ENCODE data around the gene ZSCAN16.

The ZSCAN16 gene

GRCh38 chr6:28152531-28152930, 28.1 kb downstream of the ZSCAN16 start:
- Histone ChIP-seq H3K9me3 (ENCODE audit: control insufficient read depth, insufficient read depth, low read length) (peaks cover 6% of the 10 kb centered on the region), H3K27me3 (ENCODE audit: control insufficient read depth, insufficient read depth, low read length) (no peaks in the 10 kb centered on the region), H3K4me3 (ENCODE audit: low read depth, low read length) (no peak overlapping the region), H3K9ac (ENCODE audit: low read depth, low read length) (no peak overlapping the region), H3K27ac (ENCODE audit: low read depth, low read length) (no peak overlapping the region), H3K36me3 (ENCODE audit: control insufficient read depth, insufficient read depth, low read length) (peaks cover 97% of the 10 kb centered on the region), H3K4me1 (ENCODE audit: control insufficient read depth, insufficient read depth, low read length) (no peaks in the 10 kb centered on the region)

- Histone ChIP-seq H3K36me3 (ENCODE audit: control insufficient read depth, insufficient read depth, low read length) (peaks cover 89% of the 10 kb centered on the region), H3K9ac (ENCODE audit: low read depth, low read length) (no peak overlapping the region), H3K9me3 (ENCODE audit: control insufficient read depth, insufficient read depth, low read length) (peaks cover 6% of the 10 kb centered on the region), H3K27ac (ENCODE audit: low read depth, low read length) (no peak overlapping the region), H3K27me3 (ENCODE audit: control insufficient read depth, insufficient read depth, low read length) (no peaks in the 10 kb centered on the region), H3K4me3 (ENCODE audit: low read depth, low read length) (no peak overlapping the region), H3K4me1 (ENCODE audit: control insufficient read depth, insufficient read depth, low read length) (no peaks in the 10 kb centered on the region)
Observed at GRCh38 chr6:28153546-28153945, 29.1 kb downstream of the ZSCAN16 start.

- H3K4me3 ChIP-seq (ENCODE audit: low read depth, low read length), result no peak overlapping the region
- no peak overlapping the region for H3K9ac ChIP-seq (ENCODE audit: low read depth, low read length)
- H3K27me3 ChIP-seq (ENCODE audit: control insufficient read depth, insufficient read depth, low read length), result no peaks in the 10 kb centered on the region
- no peak overlapping the region for H3K27ac ChIP-seq (ENCODE audit: low read depth, low read length)
- peaks cover 80% of the 10 kb centered on the region for H3K36me3 ChIP-seq (ENCODE audit: control insufficient read depth, insufficient read depth, low read length)
- peaks cover 6% of the 10 kb centered on the region for H3K9me3 ChIP-seq (ENCODE audit: control insufficient read depth, insufficient read depth, low read length)
- H3K4me1 ChIP-seq (ENCODE audit: control insufficient read depth, insufficient read depth, low read length), result no peaks in the 10 kb centered on the region
Observed at GRCh38 chr6:28154357-28154756, 29.9 kb downstream of the ZSCAN16 start.

GRCh38 chr6:28158318-28158717, 33.9 kb downstream of the ZSCAN16 start:
- Histone ChIP-seq H3K4me3 (ENCODE audit: low read depth, low read length) (no peak overlapping the region), H3K36me3 (ENCODE audit: control insufficient read depth, insufficient read depth, low read length) (peaks cover 41% of the 10 kb centered on the region), H3K27me3 (ENCODE audit: control insufficient read depth, insufficient read depth, low read length) (peaks cover 2% of the 10 kb centered on the region; the same call in 1 of the 2 replicates), H3K9me3 (ENCODE audit: control insufficient read depth, insufficient read depth, low read length) (peaks cover 2% of the 10 kb centered on the region), H3K4me1 (ENCODE audit: control insufficient read depth, insufficient read depth, low read length) (0 out of 2 replicates have a peak, but pooled peaks cover 6% of the 10 kb centered on the region), H3K27ac (ENCODE audit: low read depth, low read length) (no peak overlapping the region), H3K9ac (ENCODE audit: low read depth, low read length) (no peak overlapping the region)

- Histone ChIP-seq H3K27me3 (ENCODE audit: control insufficient read depth, insufficient read depth, low read length) (peaks cover 3% of the 10 kb centered on the region; the same call in 1 of the 2 replicates), H3K4me1 (ENCODE audit: control insufficient read depth, insufficient read depth, low read length) (0 out of 2 replicates have a peak, but pooled peaks cover 6% of the 10 kb centered on the region), H3K9ac (ENCODE audit: low read depth, low read length) (no peak overlapping the region), H3K36me3 (ENCODE audit: control insufficient read depth, insufficient read depth, low read length) (peaks cover 33% of the 10 kb centered on the region), H3K9me3 (ENCODE audit: control insufficient read depth, insufficient read depth, low read length) (no peaks in the 10 kb centered on the region), H3K4me3 (ENCODE audit: low read depth, low read length) (no peak overlapping the region), H3K27ac (ENCODE audit: low read depth, low read length) (no peak overlapping the region)
Observed at GRCh38 chr6:28159029-28159607, 34.7 kb downstream of the ZSCAN16 start.

- Histone ChIP-seq H3K9ac (ENCODE audit: low read depth, low read length) (no peak overlapping the region), H3K9me3 (ENCODE audit: control insufficient read depth, insufficient read depth, low read length) (no peaks in the 10 kb centered on the region), H3K4me1 (ENCODE audit: control insufficient read depth, insufficient read depth, low read length) (0 out of 2 replicates have a peak, but pooled peaks cover 6% of the 10 kb centered on the region), H3K4me3 (ENCODE audit: low read depth, low read length) (no peak overlapping the region), H3K27me3 (ENCODE audit: control insufficient read depth, insufficient read depth, low read length) (peaks cover 3% of the 10 kb centered on the region; the same call in 1 of the 2 replicates), H3K27ac (ENCODE audit: low read depth, low read length) (no peak overlapping the region), H3K36me3 (ENCODE audit: control insufficient read depth, insufficient read depth, low read length) (peaks cover 22% of the 10 kb centered on the region)
Observed at GRCh38 chr6:28160233-28160632, 35.8 kb downstream of the ZSCAN16 start.

GRCh38 chr6:28161410-28162079, 37.1 kb downstream of the ZSCAN16 start:
- Histone ChIP-seq H3K36me3 (ENCODE audit: control insufficient read depth, insufficient read depth, low read length) (peaks cover 9% of the 10 kb centered on the region), H3K4me1 (ENCODE audit: control insufficient read depth, insufficient read depth, low read length) (0 out of 2 replicates have a peak, but pooled peaks cover 6% of the 10 kb centered on the region), H3K4me3 (ENCODE audit: low read depth, low read length) (peak overlapping the region; percentile 75), H3K9me3 (ENCODE audit: control insufficient read depth, insufficient read depth, low read length) (no peaks in the 10 kb centered on the region), H3K27ac (ENCODE audit: low read depth, low read length) (no peak overlapping the region), H3K9ac (ENCODE audit: low read depth, low read length) (peak overlapping the region; percentile 52), H3K27me3 (ENCODE audit: control insufficient read depth, insufficient read depth, low read length) (peaks cover 3% of the 10 kb centered on the region; the same call in 1 of the 2 replicates)

- H3K4me1 ChIP-seq (ENCODE audit: control insufficient read depth, insufficient read depth, low read length), result 0 out of 2 replicates have a peak, but pooled peaks cover 6% of the 10 kb centered on the region
- no peak overlapping the region for H3K4me3 ChIP-seq (ENCODE audit: low read depth, low read length)
- H3K27me3 ChIP-seq (ENCODE audit: control insufficient read depth, insufficient read depth, low read length), result peaks cover 3% of the 10 kb centered on the region; the same call in 1 of the 2 replicates
- H3K9me3 ChIP-seq (ENCODE audit: control insufficient read depth, insufficient read depth, low read length), result no peaks in the 10 kb centered on the region
- no peak overlapping the region for H3K9ac ChIP-seq (ENCODE audit: low read depth, low read length)
- H3K36me3 ChIP-seq (ENCODE audit: control insufficient read depth, insufficient read depth, low read length), result no peaks in the 10 kb centered on the region
- no peak overlapping the region for H3K27ac ChIP-seq (ENCODE audit: low read depth, low read length)
Observed at GRCh38 chr6:28165563-28165962, 41.2 kb downstream of the ZSCAN16 start.

GRCh38 chr6:28167068-28167467, 42.7 kb downstream of the ZSCAN16 start:
- Histone ChIP-seq H3K27ac (ENCODE audit: low read depth, low read length) (no peak overlapping the region), H3K27me3 (ENCODE audit: control insufficient read depth, insufficient read depth, low read length) (peaks cover 3% of the 10 kb centered on the region; the same call in 1 of the 2 replicates), H3K36me3 (ENCODE audit: control insufficient read depth, insufficient read depth, low read length) (no peaks in the 10 kb centered on the region), H3K4me3 (ENCODE audit: low read depth, low read length) (no peak overlapping the region), H3K9ac (ENCODE audit: low read depth, low read length) (no peak overlapping the region), H3K9me3 (ENCODE audit: control insufficient read depth, insufficient read depth, low read length) (no peaks in the 10 kb centered on the region), H3K4me1 (ENCODE audit: control insufficient read depth, insufficient read depth, low read length) (0 out of 2 replicates have a peak, but pooled peaks cover 3% of the 10 kb centered on the region)

GRCh38 chr6:28167926-28168325, 43.5 kb downstream of the ZSCAN16 start:
- no peaks in the 10 kb centered on the region for H3K4me1 ChIP-seq (ENCODE audit: control insufficient read depth, insufficient read depth, low read length)
- no peaks in the 10 kb centered on the region for H3K36me3 ChIP-seq (ENCODE audit: control insufficient read depth, insufficient read depth, low read length)

GRCh38 chr6:28171271-28171670, 46.9 kb downstream of the ZSCAN16 start:
- no peak overlapping the region for H3K27ac ChIP-seq (ENCODE audit: low read depth, low read length)
- H3K27me3 ChIP-seq (ENCODE audit: control insufficient read depth, insufficient read depth, low read length), result peaks cover 3% of the 10 kb centered on the region; the same call in 1 of the 2 replicates
- H3K36me3 ChIP-seq (ENCODE audit: control insufficient read depth, insufficient read depth, low read length), result no peaks in the 10 kb centered on the region
- H3K4me3 ChIP-seq (ENCODE audit: low read depth, low read length), result no peak overlapping the region
- no peaks in the 10 kb centered on the region for H3K4me1 ChIP-seq (ENCODE audit: control insufficient read depth, insufficient read depth, low read length)
- no peaks in the 10 kb centered on the region for H3K9me3 ChIP-seq (ENCODE audit: control insufficient read depth, insufficient read depth, low read length)
- H3K9ac ChIP-seq (ENCODE audit: low read depth, low read length), result no peak overlapping the region

More at GRCh38 chr6:28167926-28168325, 43.5 kb downstream of the ZSCAN16 start:
- Histone ChIP-seq H3K9me3 (ENCODE audit: control insufficient read depth, insufficient read depth, low read length) (no peaks in the 10 kb centered on the region), H3K9ac (ENCODE audit: low read depth, low read length) (no peak overlapping the region), H3K27me3 (ENCODE audit: control insufficient read depth, insufficient read depth, low read length) (peaks cover 3% of the 10 kb centered on the region; the same call in 1 of the 2 replicates), H3K4me3 (ENCODE audit: low read depth, low read length) (no peak overlapping the region), H3K27ac (ENCODE audit: low read depth, low read length) (no peak overlapping the region)

All from HUES48 (cell line).